HPDE6-E6E7 (cell line): ENCODE data around the gene PTCH2.
"Not testable (repeated sequence)": the region's sequence is repeated elsewhere in the genome, so short reads cannot be mapped to it uniquely, and the experiment has no call there.

ENCODE experiments used
- DNase-seq: peaks from one replicate; pipeline ENCODE4 v3.0.0; 2011; ENCODE audit warnings: missing footprints; ENCODE audit errors: extremely low spot score

Gene PTCH2

GRCh38 chr1:44801491-44802305, 41.4 kb downstream of the PTCH2 start:
- no peak for DNase-seq

GRCh38 chr1:44799770-44800584, 43.1 kb downstream of the PTCH2 start, which contains the start of gene PLK3:
PLK3 (plus strand) TSS chr1:44800377; CDS start chr1:44800464, 87 bp downstream.
- DNase-seq, result peak; percentile 88

GRCh38 chr1:44798481-44799365, 44.3 kb downstream of the PTCH2 start:
- no peak for DNase-seq

- not testable (repeated sequence) for DNase-seq
Observed at GRCh38 chr1:44797886-44798285, 45.2 kb downstream of the PTCH2 start.

- no peak for DNase-seq
Observed at GRCh38 chr1:44792736-44793502, 50.1 kb downstream of the PTCH2 start.

GRCh38 chr1:44790968-44791801, 51.9 kb downstream of the PTCH2 start:
- no peak for DNase-seq

GRCh38 chr1:44788120-44788860, 54.8 kb downstream of the PTCH2 start, which contains the start of gene BEST4:
BEST4 (minus strand) TSS chr1:44788170; CDS start chr1:44787705, 465 bp downstream.
- no peak for DNase-seq

- no peak for DNase-seq
Observed at GRCh38 chr1:44787506-44787905, 55.5 kb downstream of the PTCH2 start.

- DNase-seq, result no peak
Observed at GRCh38 chr1:44786841-44787426, 56.1 kb downstream of the PTCH2 start.

GRCh38 chr1:44786138-44786840, 56.8 kb downstream of the PTCH2 start:
- DNase-seq, result no peak

GRCh38 chr1:44785501-44786137, 57.4 kb downstream of the PTCH2 start:
- DNase-seq, result no peak

- DNase-seq, result no peak
Observed at GRCh38 chr1:44785029-44785380, 58.0 kb downstream of the PTCH2 start.

- no peak for DNase-seq
Observed at GRCh38 chr1:44784094-44785028, 58.7 kb downstream of the PTCH2 start.

GRCh38 chr1:44783697-44784093, 59.4 kb downstream of the PTCH2 start:
- no peak for DNase-seq

GRCh38 chr1:44780583-44781121, 62.4 kb downstream of the PTCH2 start:
- DNase-seq, result no peak
